Fibroblast of peridontal ligament (primary cell): ENCODE data around the gene TCF7L2.

Source experiments
- DNase-seq: peaks from one replicate; pipeline ENCODE4 v3.0.0-alpha.2; 2010; ENCODE audit errors: extremely low read depth

TCF7L2 gene

DNA sequence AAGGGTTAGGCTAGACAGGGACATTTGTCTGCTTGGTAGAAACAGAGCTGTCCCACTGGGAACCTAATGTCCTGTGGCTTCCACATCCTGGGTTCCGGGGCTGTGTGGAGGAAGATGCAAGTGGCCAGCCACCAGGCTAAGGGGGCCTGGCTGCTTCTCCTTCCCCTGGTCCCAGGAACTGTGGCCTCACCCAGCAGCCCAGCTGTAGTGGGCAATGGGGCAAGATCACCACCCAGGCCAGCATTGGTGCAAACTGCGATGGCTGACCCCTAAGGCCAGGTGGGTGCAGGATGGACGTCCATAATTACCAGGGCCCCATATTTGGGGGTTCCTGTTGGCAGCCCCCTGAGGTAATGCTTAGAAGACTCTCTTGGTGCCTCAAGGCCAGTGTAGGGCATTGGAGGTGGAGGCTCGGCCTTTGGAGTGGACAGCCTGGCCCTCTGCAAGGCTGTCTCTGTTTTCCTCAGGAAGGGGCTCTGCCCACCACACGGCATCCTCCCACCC lies 226.7 kb downstream of the TCF7L2 start:
- no peak for DNase-seq

DNA sequence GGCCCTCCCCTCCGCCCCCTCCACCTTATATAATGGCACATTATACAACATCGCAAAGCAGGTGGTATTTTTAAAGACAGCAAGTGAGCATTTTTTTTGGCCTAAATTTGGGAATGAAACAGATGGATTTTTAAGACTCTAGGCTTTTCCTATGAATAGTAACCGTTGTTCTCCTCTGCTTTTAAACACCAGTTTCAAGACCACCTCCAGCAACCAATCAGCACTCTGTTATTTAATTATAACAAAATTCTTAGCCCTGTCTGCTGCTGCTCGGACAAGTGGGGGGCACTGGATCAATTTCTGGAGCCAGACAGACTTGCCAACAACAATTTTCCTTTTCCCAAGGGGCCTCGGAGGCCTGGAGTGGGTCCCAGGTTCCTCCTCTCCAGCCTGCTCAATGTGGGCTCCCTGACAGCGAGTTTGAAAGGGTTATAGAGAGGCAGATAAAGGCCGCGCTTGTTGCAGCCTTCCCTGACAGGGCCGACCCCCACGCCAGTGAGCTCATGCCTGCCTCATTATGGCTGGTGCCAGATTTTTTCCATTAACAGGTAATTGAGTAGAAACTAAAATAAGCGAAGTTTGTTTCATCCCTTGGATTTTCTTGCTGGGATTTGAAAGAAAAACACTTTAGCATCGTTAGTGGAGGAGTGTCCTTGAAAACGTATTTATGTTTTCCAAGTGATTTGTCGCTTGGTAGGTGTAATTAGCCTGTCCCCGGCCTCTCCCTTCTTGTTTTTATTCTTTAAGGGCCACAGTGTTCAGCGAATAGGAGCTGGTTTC lies 227.3 kb downstream of the TCF7L2 start:
- no peak for DNase-seq

DNA sequence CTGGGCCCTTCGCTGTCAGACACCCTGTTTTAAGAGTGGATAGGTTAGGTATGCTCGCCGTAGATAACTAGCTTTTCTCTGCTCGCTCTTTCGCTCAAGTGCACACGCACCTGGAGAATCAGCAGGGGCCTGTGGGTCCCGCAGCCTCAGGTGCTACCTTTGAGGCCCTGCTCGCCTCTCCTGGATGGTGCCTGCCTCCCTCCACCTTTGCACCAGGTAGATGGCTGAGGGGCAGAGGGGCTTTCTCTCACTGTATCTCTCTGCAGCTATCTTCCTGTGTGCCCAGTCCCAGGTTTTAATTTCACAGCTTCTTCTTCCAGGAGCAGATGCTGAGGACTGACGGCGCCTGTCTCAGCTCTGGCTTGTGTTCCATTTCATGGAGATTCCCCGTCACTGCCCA lies 227.9 kb downstream of the TCF7L2 start:
- DNase-seq = no peak

DNA sequence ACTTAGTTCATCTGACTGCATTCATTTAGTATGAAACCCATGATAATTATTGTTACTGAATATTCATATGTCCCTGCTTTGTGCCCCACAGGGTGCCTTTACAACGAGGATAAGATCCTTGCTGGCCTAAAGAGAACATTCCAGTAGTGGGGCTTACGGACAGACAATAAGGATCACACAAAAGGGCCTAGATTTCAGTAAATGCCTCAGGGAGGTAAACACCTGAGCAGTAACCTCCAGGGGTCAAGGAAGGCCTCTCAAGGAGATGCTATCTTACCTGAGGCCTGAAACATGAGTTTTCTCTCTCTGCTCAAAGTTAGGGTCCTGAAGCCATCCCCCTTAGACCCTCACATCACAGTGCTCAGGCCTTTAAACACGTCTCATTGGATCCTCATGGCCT lies 228.7 kb downstream of the TCF7L2 start:
- no peak for DNase-seq

DNA sequence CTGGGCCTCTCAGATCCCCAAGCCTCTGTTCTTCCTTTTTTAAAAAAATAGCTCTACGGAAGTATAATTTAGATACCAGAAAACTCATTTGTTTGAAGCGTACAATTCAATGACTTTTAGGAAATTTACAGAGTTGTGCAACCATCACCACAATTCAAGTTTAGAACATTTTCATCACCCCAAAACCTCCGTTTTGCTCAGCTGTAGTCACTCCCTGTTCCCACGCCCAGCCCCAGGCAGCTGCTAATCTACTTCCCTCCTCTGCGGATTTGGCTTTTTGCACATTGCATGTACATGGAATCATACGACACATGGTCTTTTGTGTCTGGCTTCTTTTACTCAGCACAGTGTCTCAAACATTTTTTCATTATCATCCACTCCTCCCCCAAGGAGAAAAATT lies 229.2 kb downstream of the TCF7L2 start:
- DNase-seq = no peak

DNA sequence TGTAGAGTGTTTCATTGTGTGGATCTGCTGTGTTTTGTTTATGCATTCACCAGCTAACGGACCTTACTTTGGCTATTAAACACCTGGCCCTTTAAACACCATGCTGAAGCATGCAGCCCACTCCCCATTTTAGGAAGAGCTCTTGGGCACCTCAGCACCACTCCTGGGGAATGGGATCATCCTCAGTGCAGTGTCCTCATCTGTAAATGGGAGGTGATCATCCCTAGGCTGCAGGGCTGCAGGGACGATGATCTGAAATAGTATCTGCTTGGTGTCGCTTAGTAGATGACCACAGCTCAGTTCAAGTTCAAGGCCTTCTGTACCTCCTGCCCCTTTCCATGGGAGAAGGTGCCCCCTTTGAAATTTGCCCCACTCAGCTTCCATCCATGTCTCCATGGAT lies 229.9 kb downstream of the TCF7L2 start:
- DNase-seq = no peak

DNA sequence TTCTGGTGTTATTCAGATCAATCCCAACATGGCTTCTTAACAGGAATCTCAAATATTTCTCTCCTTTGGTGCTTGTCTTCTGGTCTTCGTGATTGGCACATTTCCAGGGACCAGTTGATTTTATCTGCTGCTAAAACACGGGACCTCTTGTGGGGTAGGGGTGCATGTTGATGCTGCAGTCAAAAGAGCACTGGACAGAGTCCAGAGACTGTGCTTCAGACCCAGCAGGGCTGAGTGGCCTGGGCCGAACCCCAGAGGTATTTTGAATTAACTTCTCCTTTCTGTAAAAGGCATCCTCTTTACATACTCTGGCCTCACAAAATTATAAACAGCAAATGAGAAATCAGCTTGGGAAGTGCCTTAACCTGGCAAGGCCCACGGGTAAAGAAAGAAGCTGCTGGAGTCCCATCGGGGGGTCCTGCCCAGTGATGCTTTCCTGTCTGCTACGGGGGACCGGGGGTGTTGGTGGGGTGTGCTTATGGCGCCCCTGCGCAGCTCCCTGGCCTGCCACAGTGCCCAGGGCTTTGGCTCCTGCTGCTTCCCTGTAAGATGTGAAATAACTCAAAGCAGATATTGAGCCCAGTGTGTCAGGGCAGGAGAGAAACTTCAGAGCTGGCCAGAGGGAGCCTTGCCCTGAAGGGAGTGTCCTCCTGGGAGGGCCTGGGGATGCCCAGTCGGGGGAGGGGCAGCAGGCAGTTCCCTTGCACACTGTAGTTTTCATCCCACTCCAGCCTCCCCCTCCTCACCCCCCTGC lies 230.5 kb downstream of the TCF7L2 start:
- DNase-seq = no peak

DNA sequence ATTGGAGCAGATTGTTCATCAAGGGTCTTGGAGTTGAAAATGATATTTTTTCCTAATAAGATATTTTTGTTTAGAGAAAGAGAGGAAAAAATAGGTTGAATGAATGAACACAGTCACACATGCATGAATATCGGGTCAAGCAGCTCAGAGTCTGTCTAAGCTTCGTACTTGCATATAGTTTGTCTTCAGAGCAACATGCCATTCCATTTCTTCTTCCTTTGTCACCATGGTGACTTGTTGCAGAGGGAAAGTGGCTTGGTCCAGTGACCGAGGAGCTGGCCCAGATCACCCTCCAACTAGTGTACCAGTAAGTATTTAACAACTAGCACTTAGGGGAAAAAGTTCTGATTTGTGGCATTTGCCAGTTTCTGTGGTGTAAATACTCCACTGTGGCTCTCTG lies 232.1 kb downstream of the TCF7L2 start:
- DNase-seq = no peak

DNA sequence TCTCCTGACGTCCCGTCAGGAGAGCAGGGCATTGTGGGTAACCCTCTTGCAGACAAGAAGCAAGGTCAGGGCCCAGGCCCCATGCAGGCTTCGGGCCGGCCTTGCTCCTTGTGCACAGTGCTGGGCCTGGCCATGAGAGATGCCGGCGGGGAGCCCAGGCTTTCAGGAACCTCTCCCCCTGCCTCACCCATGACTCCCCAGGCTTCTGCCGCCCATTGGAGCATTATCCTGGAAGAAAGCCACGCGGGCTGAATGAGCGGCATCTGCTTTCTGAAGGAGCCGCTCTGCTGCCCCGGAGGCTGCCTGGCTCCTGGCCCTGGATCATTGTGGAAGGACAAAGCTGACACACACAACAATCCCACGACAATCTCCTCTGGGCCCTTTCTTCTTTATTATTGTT lies 233.5 kb downstream of the TCF7L2 start:
- no peak for DNase-seq

DNA sequence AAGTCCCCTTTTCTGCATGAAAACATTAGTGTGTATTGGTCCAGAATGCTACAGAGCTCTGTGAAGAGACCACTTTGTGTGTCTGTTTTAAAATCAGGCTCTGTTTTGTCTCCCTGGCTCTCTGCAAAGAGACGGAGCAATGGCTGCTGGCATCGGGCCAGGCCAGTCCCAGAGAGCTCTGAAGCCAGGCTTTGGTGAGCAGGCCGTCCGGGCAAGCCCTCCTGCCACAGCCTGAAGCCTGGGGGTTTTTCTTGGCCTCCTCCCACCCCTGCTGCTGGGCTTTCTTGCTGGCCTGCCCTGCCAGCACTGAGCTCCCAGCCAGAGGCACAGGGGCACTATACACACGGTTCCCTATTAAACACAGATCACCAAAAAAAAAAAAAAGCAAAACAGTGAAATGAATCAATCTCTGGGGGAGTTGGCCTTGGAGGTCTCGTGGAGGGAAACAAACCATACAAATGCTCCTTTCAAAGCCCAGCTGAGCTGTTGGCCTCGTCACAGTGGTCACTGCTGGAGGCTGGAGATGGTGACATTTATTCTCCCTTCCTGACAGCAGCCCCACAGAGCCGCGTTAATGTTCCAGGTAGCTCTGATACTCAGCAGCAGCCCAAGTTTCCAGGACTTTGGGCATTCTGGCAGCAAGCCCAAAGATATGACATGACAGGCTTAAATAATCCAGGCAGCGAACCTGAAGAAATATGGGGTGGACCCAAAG lies 237.2 kb downstream of the TCF7L2 start:
- no peak for DNase-seq

DNA sequence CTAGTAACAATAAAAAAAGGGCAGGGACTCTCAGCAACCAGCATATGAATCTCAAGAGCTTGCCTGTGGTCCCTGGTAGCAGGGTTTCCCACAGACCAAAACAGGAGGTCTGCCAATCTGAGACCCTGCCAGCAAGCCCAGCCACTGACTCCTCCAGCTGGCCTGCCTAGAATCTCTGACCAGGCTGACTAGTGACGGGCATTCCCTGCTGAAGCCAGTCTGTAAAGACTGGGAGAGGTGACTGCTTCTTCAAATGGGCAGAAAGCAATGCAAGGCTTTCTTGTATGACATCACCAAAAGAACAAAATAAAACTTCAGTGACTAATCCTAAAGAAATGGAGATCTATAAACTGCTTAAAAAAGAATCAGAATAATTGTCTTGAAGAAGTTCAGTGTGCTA lies 249.4 kb downstream of the TCF7L2 start:
- peak; percentile 44 for DNase-seq

DNA sequence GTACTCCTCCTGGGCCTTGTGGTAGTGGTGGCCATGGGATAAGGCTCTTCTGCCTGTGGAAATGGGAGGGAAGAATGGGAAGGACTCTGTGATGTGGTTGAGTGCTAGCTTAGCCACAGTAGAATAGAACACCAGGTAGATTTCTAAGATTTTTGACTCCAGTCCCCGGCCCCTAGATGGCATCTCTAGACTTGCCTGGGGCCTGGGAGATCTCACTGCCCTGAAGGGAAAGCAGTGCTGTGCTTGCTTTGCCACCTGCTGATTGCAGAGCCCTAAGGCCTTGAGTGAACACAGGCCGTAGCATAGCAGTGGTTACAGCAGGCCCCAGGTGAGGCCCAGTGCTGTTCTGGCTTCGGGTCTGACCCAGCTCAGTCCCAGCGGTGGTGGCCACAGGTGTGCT lies 252.0 kb downstream of the TCF7L2 start:
- DNase-seq = no peak

DNA sequence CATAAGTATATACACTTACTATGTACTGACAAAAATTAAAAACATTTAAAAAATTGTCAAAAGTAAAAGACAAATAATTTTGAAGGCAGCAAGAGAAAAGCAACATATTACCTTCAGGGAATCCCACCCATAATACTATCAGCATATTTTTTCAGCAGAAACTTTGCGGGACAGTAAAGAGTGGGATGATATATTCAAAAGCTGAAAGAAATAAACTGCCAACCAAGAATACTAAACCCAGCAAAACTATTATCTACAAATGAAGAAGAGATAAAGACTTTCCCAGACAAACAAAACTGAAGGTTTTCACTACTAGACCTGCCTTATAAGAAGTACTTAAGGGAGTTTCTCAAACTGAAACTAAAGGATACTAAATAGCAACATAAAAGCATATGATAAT lies 257.9 kb downstream of the TCF7L2 start:
- DNase-seq = no peak

DNA sequence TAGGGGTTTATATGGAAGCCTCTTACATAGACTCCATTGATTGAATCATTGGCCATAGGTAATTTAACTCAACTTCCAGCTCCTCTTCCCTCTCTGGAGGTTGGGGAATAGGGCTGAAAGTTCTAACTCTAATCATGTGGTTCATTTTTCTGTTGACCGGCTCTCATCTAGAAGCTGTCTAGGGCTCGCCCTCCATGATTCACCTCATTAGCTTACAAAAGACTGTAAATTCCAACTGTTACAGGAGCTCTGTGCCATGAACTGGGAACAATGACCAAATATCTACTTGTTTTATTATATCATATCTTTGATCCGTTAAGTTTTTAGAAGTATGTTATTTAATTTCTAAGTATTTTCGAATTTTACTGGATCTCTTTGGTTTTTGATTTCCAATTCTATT lies 263.0 kb downstream of the TCF7L2 start:
- DNase-seq = no peak

DNA sequence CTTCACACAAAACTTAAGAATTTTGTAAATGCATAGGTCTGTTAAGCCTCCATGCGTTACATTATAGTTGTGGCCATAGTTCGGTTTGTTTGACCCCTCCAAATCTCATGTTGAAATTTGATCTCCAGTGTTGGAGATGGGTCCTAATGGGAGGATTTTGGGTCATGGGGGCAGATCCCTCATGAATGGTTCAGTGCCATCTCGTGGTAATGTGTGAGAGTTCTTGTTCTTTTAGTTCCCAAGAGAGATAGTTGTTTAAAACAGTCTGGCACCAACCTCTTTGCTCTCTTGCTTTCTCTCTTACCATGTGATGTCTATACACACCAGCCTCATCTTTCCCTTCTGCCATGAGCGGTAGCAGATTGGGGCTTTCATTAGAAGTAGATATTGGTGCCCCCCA lies 264.3 kb downstream of the TCF7L2 start:
- no peak for DNase-seq

DNA sequence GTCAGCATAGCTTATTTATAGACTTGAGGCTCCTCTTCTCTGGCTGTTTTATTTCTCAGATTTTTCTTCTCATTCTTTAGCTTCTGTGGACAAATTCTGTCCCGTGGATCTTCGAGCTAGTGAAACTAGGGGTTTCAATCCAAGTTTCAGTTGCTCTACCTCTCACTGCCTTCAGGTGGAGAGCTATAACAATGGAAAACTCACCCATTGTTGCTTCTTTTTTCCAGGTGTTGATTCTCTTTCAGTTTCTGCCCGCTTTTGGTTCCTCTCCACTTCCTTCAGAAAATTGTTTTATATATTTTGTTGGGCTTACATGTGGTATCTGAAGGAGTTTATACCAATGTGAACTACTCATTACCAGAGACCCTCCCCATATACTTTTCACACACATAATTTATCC lies 266.1 kb downstream of the TCF7L2 start:
- no peak for DNase-seq
